Measurements from ENCODE around the gene MBD4.
A peak's percentile ranks its signal among the peaks of the same experiment; 100 is the strongest.

Gene MBD4

GRCh38 chr3:129463094-129463493, 23.3 kb upstream of the MBD4 start:
- DNase-seq (ENCODE audit: low spot score): no peak

- DNase-seq (ENCODE audit: low spot score): no peak
Measured at GRCh38 chr3:129462361-129462968, 22.7 kb upstream of the MBD4 start.

- no peak for DNase-seq (ENCODE audit: low spot score)
Measured at GRCh38 chr3:129461461-129462146, 21.9 kb upstream of the MBD4 start.

- DNase-seq (ENCODE audit: low spot score): no peak
Measured at GRCh38 chr3:129461022-129461421, 21.3 kb upstream of the MBD4 start.

- DNase-seq (ENCODE audit: low spot score): no peak
Measured at GRCh38 chr3:129460572-129460971, 20.8 kb upstream of the MBD4 start.

GRCh38 chr3:129460155-129460554, 20.4 kb upstream of the MBD4 start:
- DNase-seq (ENCODE audit: low spot score): no peak

- no peak for DNase-seq (ENCODE audit: low spot score)
Measured at GRCh38 chr3:129453732-129454131, 14.0 kb upstream of the MBD4 start.

- DNase-seq (ENCODE audit: low spot score): no peak
Measured at GRCh38 chr3:129449279-129450115, 9.7 kb upstream of the MBD4 start.

GRCh38 chr3:129448186-129448895, 8.6 kb upstream of the MBD4 start:
- DNase-seq (ENCODE audit: low spot score): no peak

GRCh38 chr3:129446926-129447325, 7.2 kb upstream of the MBD4 start:
- no peak for DNase-seq (ENCODE audit: low spot score)

- no peak for DNase-seq (ENCODE audit: low spot score)
Measured at GRCh38 chr3:129445471-129445870, 5.7 kb upstream of the MBD4 start.

GRCh38 chr3:129442947-129443346, 3.2 kb upstream of the MBD4 start:
- no peak for DNase-seq (ENCODE audit: low spot score)

- DNase-seq (ENCODE audit: low spot score): no peak
Measured at GRCh38 chr3:129442486-129442885, 2.7 kb upstream of the MBD4 start.

GRCh38 chr3:129441782-129442181, 2.0 kb upstream of the MBD4 start:
- DNase-seq (ENCODE audit: low spot score): no peak

- peak; percentile 48 for DNase-seq (ENCODE audit: low spot score)
Measured at GRCh38 chr3:129441215-129441614, 1.5 kb upstream of the MBD4 start.

- DNase-seq (ENCODE audit: low spot score): no peak
Measured at GRCh38 chr3:129440618-129441190, 956 bp upstream of the MBD4 start.

GRCh38 chr3:129439226-129439816, 427 bp downstream of the MBD4 start:
- DNase-seq (ENCODE audit: low spot score): peak; percentile 82

GRCh38 chr3:129435367-129435766, 4.4 kb downstream of the MBD4 start:
- peak; percentile 33 for DNase-seq (ENCODE audit: low spot score)

- DNase-seq (ENCODE audit: low spot score): no peak
Measured at GRCh38 chr3:129434140-129434539, 5.6 kb downstream of the MBD4 start.

- DNase-seq (ENCODE audit: low spot score): no peak
Measured at GRCh38 chr3:129433565-129433964, 6.2 kb downstream of the MBD4 start.

- DNase-seq (ENCODE audit: low spot score): no peak
Measured at GRCh38 chr3:129432671-129433070, 7.1 kb downstream of the MBD4 start.

- DNase-seq (ENCODE audit: low spot score): no peak
Measured at GRCh38 chr3:129432036-129432435, 7.7 kb downstream of the MBD4 start.

All from NAMALWA (cell line).